Brain pericyte (primary cell): ENCODE measurements around the gene LRRC61.
"Not testable (repeated sequence)": the region's sequence is repeated elsewhere in the genome, so short reads cannot be mapped to it uniquely, and the experiment has no call there.

Experiments
- DNase-seq: peaks from one replicate; pipeline ENCODE4 v3.0.0-alpha.2; 2012; ENCODE audit warnings: low read depth, low spot score

Gene LRRC61

GRCh38 chr7:150307129-150307528 is 16.0 kb upstream of the LRRC61 start:
- no peak for DNase-seq

DNA sequence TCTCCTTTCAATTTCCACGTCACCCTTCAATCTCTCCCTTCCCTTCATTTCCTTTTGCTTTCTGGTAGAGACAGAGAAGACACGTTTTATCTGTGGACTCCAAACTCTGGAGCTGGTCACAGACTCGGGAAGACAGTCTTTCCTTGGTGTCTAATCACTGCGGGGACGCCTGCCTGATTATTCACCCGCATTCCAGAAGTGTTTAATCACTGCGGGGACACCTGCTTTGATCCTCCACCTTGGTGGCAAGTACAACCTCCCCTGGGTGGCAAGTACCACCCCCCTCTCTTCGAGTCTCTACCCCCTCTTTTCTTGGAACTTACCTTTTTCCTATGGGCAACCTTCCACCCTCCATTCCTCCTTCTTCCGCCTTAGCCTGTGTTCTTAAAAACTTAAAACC is 15.3 kb upstream of the LRRC61 start:
- no peak for DNase-seq

- no peak for DNase-seq
Observed at GRCh38 chr7:150308575-150308974, 14.6 kb upstream of the LRRC61 start.

DNA sequence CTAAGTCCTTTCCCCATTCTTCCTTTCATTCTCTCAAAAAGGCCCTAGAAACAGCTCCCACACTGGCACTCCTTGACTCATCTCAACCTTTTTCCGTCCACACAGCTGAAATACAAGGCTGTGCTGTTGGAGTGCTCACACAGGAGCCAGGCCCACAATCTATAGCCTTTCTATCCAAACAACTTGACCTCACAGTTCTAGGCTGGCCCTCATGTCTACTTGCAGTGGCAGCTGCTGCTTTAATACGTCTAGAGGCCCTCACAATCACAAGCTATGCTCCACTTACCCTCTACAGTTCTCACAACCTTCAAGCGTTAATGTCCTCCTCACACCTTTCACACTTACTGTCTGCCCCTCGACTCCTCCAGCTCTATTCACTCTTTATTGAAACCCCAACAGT is 12.0 kb upstream of the LRRC61 start:
- DNase-seq = no peak

GRCh38 chr7:150311711-150312110 is 11.4 kb upstream of the LRRC61 start:
- no peak for DNase-seq

- not testable (repeated sequence) for DNase-seq
Observed at GRCh38 chr7:150312649-150313366, 10.3 kb upstream of the LRRC61 start.

DNA sequence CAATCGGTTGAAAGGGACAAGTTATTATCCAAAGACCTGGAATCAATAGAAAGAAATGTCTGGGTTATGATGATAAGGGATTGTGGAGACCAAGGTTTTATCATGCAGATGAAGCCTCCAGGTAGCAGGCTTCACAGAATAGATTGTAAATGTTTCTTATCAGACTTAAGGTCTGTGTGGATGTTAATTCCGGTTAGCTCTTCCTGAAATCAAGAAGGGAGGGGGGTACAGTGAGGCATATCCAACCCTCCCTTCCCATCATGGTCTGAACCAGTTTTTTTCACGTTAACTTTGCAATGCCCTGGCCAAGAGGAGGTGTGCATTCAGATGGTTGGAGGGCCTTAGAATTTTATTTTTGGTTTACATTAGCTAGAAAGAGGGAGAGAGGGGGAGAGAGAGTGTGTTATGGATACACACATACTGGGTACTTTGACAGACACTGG is 9.8 kb upstream of the LRRC61 start:
- DNase-seq = no peak

GRCh38 chr7:150313870-150314269 is 9.3 kb upstream of the LRRC61 start:
- DNase-seq = no peak

DNA sequence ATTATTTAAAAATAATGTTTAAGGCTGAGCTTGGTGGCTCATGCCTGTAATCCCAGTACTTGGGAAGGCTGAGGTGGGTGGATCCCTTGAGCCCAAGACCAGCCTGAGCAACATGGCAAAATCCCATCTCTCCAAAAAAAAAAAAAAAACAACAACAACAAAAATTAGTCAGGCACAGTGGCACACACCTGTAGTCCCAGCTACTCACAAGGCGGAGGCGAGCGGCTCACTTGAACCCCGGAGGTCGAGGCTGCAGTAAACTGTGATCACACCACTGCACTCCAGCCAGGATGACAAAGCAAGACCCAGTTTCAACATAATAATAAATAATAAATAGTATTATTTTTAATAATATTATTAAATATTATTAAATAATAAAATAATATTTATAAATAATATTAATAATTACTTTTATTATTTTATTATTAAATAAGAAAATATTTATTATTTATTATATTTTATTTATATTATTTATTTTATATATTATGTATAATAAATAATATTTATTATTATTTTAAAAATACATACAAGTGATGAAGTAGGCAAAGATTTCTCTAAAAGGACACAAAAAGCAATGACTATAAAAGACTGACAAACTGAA is 8.4 kb upstream of the LRRC61 start:
- no peak for DNase-seq

GRCh38 chr7:150316987-150317386 is 6.2 kb upstream of the LRRC61 start:
- not testable (repeated sequence) for DNase-seq

- DNase-seq = no peak
Observed at GRCh38 chr7:150317748-150318444, 5.3 kb upstream of the LRRC61 start.

DNA sequence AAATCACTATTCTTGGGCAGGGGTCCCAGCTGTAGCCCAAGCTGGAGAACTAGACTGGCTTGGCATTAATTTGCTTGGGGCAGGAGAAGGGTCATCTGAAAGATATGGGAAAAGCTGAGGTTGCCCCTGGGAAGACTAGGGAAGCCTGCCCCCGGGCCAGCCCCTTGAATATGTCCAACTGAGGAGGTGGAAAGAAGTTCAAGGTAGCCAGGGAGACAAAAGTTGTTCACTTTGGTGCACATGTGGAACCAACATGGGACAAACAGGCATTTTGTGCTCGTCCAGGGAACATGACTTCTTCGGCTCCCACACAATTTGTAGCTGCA is 1.4 kb upstream of the LRRC61 start:
- no peak for DNase-seq

DNA sequence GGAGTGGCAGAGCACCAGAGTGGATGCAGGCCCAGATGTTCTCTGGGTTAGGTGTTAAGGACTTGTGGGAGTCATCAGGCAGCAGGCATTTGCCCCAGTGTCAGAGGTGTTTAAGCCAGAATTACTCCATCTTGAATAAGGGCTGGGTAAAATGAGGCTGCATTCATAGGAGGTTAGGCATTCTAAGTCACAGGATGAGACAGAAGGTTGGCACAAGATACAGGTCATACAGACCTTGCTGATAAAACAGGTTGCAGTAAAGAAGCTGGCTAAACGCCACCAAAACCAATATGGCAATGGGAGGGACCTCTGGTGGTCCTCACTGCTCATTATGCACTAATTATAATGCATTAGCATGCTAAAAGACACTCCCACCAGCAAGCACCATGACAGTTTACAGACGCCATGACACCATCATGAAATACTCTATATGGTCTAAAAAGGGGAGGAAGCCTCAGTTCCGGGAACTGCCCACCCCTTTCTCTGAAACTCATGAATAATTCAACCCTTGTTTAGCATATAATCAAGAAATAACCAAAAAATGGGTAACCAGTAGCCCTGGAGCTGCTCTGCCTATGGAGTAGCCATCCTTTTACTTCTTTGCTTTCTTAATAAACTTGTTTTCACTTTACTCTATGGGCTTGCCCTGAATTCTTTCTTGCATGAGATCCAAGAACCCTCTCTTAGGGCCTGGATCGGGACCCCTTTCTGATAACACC is 882 bp upstream of the LRRC61 start:
- DNase-seq = no peak

- no peak for DNase-seq
Observed at GRCh38 chr7:150323682-150324372, 672 bp downstream of the LRRC61 start.

DNA sequence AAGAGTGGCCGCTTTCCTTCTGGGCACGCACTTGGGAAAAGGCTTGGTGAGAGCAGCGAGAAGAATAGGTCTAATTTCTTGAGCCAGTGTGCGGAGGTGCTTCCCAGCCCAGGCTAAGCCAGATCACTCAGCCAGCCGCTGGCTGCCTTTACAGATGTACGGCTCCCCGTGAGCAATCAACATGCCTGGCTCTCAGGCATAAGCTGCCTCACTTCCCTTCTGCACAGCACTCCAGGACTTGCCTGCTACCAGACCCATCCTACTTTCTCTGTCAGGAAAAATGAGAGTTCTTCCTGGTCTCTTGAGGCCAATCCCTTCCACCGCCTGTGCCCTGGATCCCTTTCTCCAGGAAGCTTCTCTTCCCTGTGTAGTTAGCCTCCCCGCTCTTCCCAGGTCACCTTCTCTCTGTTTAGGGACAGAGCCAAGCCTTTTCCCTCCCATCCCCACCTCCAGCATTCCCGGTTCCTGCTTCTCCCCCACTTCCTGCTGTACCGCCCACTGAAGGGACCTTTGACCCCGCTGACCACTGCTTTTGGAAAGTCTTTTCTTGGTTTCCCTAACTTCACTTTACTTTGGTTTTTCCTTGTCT is 1.3 kb downstream of the LRRC61 start:
- no peak for DNase-seq

DNA sequence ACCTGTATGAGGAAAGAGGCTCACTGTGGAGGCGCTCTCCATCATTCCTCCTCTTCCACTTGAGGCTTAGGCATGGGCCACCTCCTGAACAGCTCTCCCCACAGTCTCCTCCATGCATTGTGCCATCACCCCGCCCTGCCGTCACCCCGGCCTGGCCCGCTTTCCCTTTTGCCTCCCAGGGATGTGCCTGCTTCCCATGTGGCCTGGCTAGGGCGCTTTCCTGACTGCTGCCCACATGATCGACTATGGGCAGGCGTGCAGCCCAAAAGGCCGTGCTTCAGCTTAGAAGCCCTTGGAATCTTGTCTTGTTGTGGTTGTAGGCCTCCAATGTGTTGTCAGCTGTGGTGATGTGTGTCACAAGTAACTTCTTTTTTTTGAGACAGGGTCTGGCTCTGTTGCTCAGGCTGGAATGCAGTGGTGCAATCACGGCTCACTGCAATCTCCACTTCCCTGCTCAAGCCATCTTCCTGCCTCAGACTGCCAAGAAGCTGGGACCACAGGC is 2.0 kb downstream of the LRRC61 start:
- DNase-seq = no peak

DNA sequence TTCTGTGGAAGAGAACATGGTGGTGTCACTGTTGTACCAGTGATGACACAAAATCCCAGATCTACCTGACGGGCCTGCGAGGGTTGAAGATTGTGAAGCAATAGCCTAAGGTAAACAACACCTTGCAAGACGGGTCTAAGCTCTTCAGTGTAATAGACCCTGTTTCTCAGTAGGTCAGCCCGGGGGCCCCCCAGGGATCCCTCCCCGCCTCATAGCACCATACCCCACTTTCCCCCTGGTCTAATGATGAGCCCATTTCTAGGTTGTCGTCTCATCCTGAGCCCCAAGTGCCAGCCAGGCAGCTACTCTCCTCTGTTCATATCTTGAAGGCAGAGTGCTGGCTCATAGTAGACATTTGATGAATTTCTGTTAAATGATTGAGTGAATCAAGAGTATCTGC is 2.7 kb downstream of the LRRC61 start:
- DNase-seq = no peak

- DNase-seq = no peak
Observed at GRCh38 chr7:150326657-150327268, 3.6 kb downstream of the LRRC61 start.

- DNase-seq = no peak
Observed at GRCh38 chr7:150327308-150327707, 4.2 kb downstream of the LRRC61 start.

GRCh38 chr7:150329331-150330120 is 6.4 kb downstream of the LRRC61 start:
- no peak for DNase-seq
